ENCODE results near the gene ZNF710.

ZNF710 gene

DNA sequence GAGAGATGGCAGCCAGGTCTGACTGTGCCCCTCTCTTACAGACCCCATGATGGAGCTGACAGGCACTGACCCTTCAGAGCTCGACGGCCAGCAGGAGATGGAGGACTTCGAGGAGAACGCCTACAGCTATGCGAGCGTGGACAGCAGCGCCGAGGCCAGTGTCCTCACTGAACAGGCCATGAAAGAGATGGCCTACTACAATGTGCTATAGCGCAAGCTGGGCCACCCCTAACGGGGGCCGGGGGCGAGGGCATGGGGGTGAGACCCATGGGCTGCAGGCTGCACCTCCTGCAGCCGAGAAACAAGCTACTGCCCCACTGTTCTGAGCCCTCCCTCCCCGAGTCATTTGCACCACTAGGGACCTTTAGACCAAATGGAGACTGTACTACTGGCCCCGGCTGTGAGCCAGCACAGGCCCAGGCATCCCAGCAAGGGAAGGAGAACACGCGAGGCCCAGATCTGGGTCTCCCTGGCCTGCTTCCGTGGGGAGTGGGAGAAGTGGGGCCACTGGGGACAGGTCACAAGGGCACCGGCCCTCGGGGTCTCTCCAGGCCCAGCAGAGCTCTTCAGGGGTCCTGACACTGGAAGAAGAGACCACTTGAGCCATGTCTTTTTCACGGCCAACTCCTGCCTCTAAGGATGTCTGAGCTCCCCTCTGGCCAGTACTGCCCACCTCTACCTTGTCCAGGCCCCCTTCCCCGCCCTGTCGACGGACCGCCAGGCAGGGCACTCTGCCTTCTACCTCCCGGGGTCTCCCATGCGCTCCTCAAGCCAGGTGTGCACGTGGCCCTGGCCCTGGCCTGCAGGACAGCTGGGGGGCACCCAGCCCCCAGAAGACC is 78.7 kb downstream of the ZNF710 start:
- DNase-seq (ENCODE audit: low spot score): no peak

DNA sequence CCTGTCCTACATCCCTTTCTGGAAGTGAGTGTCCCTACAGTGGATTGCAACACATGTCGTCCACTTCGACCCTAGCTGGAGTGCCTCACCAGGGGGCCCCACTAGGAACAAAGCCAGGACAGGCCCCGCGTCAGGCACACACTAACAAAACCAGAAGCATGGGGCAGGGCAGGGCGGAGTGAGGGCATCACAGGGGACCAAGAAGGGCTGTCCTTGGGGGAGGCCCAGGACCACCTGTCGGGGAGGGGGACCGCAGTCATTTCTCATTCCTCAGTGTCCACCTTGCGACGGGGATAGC is 79.3 kb downstream of the ZNF710 start:
- DNase-seq (ENCODE audit: low spot score): no peak

DNA sequence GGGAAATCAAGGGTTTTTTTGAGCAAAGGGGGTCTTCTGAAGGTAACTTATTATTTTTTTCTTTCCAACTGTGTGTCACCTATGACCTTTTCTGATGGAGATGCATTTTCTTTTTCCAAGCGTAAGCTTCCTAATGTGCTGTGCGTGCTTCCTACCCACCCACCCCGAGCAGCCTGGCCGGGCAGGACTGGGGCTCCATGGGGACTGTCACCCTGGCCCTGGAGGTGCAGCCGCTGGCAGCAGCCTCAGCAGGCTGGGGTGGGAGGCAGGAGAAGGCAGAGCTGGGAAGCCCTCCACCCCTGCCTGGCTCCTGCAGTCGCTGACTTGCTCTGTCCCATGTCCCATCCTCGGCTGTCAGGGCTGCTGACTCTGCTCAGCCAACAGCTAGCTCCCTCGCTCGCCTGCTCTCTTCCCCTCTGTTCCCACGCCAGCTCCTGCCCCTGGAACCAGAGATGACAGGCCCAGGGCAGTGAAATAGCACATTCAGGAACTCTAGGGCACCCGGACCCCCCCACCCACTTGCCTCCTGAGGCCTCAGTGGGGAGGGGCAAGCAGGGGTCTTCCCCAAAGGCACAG is 79.8 kb downstream of the ZNF710 start:
- DNase-seq (ENCODE audit: low spot score): no peak

DNA sequence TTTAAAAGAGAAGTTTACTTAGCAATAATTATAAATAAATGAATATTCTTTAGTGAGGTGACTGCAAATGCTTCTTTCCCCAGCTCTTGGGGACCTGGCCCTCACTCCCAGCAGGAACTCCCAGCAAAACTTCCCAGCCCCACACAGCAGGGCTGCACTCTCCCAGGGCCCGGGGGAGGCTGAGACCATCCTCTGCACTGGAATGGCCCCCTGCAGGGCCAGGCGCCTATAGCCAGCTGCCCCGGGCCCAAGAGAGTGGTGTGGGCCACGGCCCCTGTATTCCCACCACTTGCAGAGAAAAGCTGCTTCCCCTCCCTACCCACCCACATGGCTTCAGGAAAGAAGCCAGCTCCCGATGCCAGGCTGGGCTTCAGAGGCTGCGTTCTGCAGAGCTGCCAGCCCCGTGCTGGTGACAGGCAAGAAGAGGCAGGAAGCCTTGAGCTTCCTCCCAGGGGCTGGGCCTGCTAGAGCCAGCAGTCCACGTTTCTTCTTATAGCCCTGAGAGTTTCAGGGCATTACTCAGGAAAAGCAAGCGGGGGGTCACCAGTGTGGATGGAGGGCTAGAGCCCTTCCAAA is 81.1 kb downstream of the ZNF710 start:
- peak; percentile 38 for DNase-seq (ENCODE audit: low spot score)

DNA sequence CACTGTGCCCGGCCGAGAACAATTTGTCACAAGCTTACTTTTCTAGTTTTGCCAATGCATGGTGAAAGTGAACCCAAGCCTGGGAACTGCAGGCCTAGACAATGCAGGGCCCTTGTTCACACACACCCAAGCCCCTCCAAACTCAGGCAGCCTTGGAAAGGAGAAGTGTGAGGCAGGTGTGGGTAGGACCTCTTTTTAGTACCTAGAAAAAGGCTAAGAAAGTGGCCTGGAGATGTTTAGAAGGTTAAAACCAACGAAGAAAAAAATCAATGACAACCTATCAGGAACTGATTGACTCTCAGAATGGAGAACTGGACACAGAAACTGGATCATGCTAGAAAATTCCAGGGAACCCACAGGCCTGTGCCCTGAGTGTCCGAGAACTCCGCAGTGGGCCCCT is 82.3 kb downstream of the ZNF710 start:
- DNase-seq (ENCODE audit: low spot score): no peak

DNA sequence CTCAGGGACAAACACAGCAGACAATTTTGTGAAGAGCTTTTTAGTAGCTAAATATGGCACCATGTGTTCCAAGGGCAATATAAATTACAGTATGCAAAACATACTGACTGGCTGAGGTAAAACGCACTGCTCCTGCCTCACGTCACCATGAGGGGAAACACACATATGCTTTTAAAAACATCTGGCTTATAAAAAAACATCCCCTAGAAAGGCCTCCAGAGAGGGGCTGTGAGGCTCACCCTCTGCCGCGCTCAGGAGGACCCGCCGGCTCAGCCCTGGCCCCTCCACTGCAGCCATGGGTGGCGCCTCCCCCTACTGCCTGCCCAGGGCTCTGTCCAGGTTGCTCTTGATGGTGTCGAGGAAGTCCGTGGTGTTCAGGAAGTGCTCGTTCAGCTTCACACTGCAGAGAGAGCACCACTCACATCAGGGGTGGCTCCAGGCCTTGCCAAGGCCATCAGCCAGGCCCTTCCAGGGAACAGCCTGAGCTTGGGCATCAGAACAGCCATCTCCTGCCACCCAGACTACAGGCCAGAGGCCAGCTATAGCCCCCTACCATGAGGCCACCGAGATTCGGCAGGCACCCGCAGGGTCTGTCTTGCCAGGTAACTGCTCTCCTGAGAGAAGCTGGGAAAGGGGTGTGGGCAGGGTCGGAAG is 83.0 kb downstream of the ZNF710 start:
- no peak for DNase-seq (ENCODE audit: low spot score)

DNA sequence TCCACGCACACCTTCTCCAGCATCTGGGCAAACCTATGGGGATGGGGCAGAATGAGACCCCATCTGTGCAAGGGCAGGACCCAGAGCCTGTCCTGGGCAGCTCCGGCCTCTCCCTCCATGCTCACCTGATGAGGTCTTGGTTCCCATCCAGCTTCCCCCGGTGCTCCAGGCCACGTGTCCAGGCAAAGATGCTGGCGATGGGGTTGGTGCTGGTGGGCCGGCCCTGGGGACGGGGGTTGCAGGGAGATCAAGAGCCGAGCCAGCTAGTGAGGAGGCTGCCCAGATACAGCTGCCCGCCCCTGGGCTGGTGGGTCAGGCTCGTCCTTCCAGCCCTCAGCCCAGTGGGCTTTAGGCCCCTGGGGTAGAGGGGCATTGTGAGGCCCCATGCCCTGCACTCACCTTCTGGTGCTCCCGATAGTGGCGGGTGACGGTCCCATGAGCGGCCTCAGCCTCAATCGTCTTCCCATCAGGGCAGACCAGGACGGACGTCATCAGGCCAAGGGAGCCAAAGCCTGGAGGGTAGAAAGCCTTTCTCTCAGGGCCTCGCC is 83.8 kb downstream of the ZNF710 start:
- DNase-seq (ENCODE audit: low spot score): no peak

DNA sequence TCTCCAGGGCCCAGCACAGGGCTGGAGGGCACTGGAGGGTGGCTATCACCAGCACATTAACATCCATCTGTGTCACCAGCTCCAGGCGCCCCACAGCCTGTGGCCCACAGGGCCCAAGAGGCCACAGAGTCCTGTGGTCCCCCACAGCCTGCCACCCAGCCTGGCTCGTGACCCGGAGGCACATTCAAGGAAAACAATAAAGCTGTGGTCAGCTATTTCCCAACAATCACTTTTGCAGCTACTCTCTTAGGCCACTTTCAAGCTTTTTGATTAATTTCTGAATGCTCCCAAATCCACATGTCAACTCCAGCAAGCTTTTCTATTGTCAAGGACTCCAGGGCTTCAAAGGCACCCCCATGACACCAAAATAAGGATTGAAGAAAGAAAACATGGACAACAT is 84.4 kb downstream of the ZNF710 start:
- no peak for DNase-seq (ENCODE audit: low spot score)

DNA sequence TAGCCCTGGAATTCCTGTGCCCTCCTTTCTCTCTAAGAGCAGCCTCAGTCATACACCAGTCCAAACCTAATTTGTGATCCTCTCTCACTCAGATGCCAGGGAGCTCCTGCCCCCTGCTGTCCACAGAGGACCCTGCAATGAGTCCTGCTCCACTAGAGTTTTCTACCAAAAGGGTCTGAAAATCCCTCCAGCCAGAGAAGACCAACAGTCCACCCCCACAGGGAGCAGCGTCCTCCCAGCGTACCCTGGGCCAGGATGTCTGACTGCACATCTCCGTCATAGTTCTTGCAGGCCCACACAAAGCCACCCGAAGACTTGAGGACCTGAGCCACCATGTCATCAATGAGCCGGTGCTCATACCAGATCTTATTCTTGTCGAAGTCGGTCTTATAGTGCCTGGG is 85.7 kb downstream of the ZNF710 start:
- DNase-seq (ENCODE audit: low spot score): peak; percentile 52

DNA sequence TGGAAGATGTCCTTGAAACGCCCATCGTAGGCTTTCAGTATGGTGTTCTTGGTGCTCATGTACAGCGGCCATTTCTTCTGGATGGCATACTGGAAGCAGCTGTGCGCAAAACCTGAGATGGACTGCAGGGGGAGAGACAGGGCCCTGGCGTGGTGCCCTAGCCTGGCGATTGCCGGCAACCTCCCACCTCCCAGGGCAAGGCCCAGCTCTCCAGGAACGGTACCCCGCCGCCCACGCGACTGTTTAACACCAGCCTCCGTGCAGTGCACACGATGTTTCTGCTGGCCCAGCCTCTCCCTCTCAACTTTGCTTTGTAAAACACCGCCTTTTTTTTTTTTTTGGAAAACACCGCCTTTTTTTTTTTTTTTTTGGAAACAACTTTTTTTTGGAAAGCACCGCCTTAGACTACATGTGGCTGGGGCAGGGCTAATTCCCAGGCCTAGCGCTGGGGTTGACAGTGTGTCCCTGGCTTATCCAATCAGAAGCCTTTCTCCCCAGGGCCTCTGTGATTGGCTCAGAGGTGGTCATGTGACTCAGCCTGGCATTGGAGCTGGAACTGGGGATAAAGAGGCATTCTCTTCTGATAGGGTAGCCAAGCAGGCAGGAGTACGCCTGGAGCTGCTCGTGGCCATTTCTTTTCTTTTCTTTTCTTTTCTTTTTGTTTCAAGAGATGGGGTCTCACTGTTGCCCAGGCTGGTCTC is 86.5 kb downstream of the ZNF710 start:
- DNase-seq (ENCODE audit: low spot score): peak; percentile 16

DNA sequence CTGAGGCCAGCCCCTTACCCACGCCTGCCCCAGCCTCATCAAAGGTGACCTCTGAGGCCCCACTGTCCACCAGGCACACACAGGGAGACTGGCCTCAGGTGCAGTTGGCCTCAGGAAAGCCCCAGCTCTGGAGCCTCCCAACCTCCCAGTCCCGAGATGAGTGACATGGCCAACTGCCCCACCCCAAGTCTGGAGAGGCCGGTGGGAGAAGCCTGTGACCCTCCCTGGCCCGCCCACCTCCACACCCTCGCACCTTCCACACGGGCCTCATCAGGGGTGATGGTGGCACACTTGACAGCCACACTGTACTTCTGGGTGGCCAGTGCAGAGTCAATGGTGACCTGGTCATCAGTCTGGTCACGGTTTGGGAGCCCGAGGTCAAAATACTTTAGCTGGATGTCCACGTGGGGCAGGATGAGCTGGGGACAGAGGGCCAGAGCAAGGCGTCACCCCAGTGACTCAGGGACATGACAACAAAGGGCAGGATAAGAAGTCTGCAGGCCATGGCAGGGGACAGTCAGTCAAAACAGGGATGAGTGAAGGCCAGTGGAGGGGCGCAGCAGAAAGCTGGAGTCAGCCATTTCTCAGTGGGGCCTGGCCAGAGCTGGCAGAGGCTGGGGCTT is 89.2 kb downstream of the ZNF710 start:
- DNase-seq (ENCODE audit: low spot score): no peak

DNA sequence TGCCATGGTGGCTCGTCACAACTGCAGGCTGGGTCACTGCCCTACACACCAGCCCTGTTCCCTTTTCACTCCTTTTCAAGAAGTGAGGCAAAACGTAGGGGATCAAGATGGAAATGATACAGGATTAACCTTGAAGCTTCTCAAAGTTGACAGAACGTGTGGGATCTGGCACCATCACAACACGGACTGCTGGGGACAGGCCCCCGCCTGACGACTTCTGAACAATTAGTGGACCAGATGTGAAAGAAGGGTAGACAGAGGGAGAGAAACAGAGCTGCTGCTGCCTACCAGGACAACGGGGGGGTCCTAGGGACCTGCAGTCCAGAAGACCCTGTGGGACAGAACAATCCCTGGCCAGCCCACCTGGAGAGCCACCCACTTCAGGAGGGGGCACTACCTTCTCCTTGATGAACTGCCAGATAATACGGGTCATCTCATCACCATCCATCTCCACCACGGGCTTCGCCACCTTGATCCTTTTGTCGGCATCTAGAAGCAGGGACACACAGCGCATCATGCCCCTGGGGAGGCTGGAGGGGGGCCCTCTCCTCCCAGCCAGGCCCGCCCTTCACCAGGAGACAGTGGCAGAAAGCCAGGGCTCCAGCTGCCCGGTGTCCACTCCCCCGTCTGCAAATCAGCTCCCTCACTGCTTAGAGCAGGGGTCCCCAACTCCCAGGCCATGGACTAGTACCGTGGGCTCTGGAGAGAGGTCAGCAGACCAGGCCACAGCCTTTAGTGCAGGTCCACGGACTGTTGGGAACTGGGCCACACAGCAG is 90.2 kb downstream of the ZNF710 start:
- DNase-seq (ENCODE audit: low spot score): no peak

DNA sequence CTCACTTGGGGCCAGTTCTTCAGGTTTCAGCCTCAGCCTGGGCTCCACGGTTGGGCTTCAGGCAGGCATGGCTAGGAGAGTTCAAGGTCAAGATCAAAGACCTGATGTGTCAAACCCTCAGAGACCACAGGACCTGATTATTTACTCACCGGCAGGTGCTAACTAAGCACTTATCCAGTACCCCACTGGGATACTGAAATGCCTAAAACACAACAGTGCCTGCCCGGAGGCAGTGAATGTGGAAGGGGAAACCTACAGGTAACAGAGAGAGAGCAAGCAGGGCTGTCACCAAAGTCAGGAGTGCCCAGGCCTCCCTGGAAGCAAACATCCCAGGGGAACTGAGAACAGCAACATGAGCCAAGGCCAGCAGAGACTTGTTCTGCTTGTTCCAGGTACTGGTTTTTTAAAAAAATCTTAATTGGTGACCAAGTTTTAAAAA is 94.4 kb downstream of the ZNF710 start:
- DNase-seq (ENCODE audit: low spot score): no peak

DNA sequence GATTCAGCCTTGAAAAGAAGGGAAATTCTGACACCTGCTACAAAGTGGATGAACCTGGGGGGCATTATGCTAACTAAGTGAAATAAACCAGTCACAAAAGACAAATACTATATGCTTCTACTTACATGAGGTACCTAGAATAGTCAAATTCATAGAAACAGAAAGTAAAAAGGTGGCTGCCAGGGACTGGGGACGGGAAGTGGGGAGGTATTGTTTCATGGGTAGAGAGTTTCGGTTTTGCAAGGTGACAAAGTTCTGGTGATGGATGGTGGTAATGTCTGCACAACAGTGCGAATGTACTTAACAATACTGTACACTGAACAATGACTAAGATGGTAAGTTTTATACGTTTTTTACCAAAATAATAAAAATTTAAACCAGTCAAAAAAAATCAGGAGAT is 96.4 kb downstream of the ZNF710 start:
- no peak for DNase-seq (ENCODE audit: low spot score)

DNA sequence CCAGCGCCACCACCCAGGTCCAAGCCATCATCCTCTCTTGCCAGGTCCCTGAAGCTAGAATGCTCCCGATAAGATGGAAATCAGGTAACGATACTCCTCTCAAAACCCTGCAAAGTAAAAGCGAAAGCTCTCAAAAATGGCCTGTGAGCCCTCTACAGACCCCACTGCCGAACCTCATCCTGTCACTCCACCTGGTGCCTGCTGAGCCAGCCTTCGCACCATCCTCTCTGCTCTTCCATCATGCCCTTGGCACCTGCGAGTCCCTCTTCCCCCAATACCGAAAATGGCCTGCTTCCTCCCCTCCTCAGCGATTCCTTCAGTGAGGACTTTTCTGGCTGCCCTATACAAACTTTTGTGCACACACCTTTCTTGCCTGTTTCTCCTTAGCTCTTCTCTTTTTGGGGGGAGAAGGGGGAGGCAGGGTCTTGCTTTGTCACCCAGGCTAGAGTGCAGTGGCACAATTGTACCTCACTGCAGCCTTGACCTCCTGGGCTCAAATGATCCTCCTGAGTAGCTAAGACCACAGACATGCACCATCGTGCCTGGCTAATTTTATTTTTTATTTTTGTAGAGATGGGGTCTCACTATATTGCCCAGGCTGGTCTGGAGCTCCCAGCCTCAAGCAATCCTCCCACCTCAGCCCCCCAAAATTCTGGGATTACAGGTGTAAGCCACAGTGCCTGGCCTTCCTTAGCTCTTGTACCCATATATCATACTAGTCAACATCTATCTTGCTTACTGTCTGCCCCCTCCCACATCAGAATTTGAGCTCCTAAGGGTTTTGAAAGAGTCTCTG is 98.1 kb downstream of the ZNF710 start:
- no peak for DNase-seq (ENCODE audit: low spot score)

DNA sequence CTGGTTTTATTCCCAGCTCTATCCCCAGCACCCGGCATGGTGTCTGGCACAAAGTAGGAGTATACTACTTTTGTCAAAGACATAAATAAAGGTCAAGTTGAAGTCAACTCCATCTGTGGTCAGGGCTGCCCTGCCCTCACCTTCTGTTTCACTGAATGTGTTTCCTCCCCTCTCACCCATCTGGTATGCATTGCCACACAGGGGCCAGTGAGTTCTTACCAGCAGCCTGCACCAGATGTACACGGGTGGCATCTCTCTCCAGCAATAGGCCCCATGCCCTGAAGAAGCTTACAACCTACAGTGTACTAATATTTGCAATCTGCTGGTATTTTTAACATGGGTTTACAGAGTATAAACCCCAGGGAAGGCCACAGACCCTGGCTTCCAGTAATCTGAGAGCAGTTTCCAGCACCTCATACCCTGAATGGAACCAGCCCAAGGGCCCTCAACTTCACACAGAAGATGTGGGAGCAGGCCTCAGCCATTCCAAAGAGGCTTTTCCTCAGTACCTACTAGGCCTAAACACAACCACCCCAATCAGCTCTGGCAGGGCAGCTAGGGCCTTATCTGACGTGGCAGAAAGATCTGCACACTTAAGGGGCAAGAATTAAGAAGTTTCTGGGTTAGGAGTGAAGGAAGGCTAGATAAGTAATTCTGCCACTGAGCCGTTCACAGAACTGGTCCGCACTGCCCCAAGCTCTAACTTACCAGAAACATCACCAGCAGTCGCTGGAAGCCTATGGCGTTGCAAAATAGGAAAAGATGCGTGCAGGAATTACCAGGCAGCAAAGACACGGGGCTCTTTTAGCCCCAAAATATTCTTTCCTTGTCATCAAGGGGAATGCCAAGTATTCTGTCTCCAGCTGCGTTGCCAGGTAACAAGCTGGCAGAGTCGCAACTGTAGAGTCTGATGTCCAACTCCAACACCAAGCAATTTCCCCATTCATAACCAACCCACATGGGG is 99.0 kb downstream of the ZNF710 start:
- DNase-seq (ENCODE audit: low spot score): peak; percentile 63

DNA sequence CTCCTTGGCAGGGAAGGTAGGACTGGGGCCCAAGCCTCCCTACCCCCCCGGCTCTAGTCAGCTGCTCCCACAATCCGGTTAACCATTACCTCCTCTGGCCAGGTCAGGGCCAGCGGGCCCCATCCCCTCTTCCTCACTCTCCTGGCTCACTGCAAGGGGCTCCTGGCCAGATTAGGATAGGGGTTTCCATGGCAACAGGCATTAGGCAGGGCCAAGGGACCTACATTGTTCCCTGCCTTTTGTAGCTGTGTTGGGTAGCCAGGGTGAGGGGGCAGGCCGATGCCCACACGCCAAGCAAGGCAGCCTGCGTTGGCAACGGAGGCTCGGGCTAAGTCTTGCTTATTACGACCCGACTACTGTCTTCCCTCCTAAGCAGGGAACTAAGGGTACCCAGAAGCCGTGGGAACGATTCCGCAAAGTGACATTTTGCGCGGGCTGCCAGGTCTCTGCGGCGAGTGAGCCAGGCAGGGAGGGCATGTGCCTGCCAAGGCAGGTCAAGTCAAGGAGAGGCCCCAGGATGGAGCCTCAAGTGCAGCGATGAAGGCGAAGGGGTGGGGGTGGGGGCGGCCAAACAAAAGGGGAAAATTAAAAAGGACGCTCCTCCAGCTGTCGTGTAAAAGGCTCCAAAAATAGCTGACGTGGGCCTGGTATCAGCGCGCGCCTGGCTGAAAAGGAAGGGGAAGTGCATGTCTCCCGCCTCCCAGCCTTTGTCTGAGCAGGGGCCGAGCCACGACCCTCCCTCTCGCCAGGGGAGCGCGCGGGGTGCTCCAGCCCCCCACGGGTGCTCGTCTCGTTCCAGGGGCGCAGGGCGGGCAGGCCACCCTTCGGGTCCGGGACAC is 100.2 kb downstream of the ZNF710 start:
- DNase-seq (ENCODE audit: low spot score): peak; percentile 83

All from cerebellar cortex (tissue), 1 donor.